GM18868 (cell line): Measurements from ENCODE around the gene SRSF2.
"Not testable (repeated sequence)": the region's sequence is repeated elsewhere in the genome, so short reads cannot be mapped to it uniquely, and the experiment has no call there.

Experiments
- ATAC-seq: cut with Tn5 transposase; IDR thresholded peaks from one replicate; pipeline ENCODE4 v1.9.1; 2021; ENCODE audit warnings: mild to moderate bottlenecking, moderate library complexity; ENCODE audit not compliant: unreplicated experiment

SRSF2 gene

DNA sequence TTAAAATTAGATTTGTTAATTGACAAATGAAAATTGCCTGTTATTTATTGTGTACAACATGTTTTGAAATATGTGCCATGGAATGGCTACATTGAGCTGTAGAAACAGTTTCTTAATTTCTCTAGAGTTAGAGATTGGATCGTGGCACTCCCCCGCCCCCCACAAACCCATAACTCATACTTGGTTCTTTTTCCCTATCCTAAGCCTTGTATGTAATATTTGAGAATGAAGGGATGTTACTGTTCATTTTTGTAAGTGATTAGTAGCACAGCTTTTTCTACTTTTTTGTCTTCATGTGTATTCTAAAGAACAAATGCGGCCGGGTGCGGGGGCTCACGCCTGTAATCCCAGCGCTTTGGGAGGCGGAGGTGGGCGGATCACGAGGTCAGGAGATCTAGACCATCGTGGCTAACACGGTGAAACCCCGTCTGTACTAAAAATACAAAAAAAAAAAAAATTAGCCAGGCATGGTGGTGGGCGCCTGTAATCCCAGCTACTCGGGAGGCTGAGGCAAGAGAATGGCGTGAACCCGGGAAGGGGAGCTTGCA is 2.5 kb upstream of the SRSF2 start:
- not testable (repeated sequence) for ATAC-seq

- no peak for ATAC-seq
Measured at GRCh38 chr17:76738468-76738850, 1.3 kb upstream of the SRSF2 start.

DNA sequence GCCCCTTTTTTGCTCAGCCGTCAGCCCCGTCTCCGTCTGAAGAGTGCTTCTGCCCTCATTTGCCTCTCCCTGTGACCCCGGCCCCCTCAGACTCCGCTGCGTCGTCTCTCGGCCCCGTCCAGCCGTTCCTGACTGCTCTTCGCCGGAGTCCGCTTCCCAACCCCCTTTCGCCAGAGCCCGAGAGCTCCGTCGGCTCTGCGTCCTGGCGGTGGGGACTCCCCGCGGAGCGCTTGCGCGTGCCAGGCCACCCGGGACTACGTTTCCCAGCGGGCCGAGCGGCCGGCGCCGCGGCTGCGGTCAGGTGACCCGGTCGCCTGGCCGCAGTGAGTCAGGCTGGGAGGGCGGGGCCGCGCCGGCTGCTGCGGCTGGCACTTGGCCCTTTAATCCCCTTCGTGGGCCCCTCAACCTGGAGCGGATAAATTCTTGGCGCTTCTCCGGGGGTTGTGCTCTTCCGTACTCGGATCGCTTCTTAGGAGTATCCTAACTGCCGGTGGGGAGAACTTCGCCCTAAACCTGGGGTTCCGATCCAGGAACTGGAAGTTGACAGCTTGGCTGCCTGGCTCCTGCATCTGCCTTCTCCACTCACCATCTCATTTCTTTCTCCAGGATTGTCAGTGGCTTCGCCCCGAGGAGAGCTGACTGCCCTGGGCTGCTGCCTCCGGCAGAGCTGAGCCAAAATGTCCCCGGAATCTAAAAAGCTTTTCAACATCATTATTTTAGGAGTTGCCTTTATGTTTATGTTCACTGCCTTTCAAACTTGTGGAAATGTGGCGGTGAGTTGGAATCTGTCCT is 741 bp upstream of the SRSF2 start, which contains the start of gene MFSD11:
TSS of gene MFSD11 (plus strand) at position 444 of the 792 bp plus-strand sequence. CDS start at position 678, 234 bp downstream.
- peak; percentile 62 for ATAC-seq

DNA sequence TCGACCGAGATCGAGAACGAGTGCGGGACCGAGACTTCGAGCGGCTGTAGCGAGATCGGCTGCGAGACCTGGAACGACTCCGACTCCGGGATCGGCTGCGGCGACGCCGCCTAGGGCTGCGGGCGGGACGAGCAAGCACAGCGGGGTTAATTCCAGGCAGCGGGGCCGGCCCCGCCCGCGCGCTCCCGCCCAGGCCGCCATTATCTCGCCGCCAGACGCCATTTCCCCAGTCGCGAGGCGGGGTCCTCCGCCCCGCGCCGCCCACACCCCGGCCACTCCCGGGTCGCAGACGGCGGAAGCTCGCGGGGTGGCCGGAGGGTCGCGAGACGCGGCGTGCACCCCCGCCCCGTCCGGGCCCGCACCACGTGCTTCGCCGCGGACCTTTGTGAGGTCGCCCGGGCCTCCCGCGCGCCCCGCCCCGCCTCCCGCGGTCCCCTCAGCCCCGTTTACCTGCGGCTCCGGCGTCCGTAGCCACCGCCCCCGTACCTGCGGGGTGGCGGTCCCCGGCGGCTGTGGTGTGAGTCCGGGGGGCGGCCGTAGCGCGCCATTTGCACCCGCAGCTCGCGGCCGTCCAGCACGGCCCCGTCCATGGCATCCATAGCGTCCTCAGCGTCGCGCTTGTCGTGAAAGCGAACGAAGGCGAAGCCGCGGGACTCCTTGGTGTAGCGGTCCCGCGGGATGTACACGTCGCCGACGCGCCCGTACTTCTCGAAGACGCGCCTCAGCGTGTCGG is 616 bp downstream of the SRSF2 start:
- ATAC-seq: no peak

GRCh38 chr17:76735586-76736348 is 1.4 kb downstream of the SRSF2 start:
- no peak for ATAC-seq

GRCh38 chr17:76735006-76735405 is 2.1 kb downstream of the SRSF2 start:
- ATAC-seq: no peak

- no peak for ATAC-seq
Measured at GRCh38 chr17:76734080-76734840, 2.9 kb downstream of the SRSF2 start.

DNA sequence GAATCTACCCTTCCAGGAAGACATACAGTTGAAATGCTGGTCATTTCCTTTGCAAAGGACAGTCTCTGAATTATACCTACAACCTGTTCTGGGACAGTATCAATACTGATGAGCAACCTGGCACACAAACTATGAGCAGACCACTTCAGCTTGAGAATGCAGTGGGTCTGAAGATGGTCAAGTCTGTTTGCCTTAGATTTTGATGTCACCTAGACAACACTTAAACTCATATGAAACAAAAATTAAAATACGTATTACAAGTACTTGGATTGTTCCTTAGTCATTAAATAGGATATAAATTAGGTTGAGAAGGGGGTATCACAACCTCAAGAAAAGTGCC is 3.5 kb downstream of the SRSF2 start:
- no peak for ATAC-seq

- ATAC-seq: no peak
Measured at GRCh38 chr17:76732734-76733617, 4.2 kb downstream of the SRSF2 start.

DNA sequence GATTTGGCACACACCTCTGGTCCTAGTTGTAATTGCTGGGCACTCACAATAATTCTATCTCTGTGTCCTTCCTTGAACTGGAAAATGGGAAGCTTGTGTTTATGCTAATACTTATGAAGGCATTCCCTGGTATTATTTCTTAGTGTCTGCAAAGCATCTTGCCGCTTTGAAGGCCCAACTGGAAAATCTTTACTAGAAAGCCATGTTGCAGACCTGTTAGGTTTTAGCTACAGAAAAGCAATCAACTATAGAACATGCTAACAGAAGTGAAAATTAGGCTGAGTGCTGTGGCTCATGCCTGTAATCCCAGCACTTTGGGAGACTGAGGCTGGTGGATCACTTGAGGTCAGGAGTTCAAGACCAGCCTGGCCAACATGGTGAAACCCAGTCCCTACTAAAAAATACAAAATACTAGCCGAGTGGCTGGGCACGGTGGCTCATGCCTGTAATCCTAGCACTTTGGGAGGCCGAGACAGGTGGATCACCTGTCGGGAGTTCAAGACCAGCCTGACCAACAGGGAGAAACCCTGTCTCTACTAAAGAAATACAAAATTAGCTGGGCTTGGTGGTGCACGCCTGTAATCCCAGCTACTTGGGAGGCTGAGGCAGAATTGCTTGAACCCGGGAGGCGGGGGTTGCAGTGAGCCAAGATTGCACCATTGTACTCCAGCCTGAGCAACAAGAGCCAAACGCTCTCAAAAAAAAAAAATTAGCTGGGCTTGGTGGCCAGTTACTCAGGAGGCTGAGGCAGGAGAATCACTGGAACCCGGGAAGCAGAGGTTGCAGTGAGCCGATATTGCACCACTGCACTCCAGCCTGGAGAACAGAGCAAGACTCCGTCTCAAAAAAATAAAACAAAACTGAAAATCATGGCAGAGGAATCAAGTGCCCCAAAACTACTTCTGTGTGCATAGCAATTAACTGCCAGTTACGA is 5.1 kb downstream of the SRSF2 start:
- not testable (repeated sequence) for ATAC-seq

- no peak for ATAC-seq
Measured at GRCh38 chr17:76727745-76728456, 9.2 kb downstream of the SRSF2 start.

- peak; percentile 42 for ATAC-seq
Measured at GRCh38 chr17:76726776-76727718, 10.1 kb downstream of the SRSF2 start, which contains the start of gene METTL23. Gene METTL23, plus strand, starts transcription at chr17:76726839. Its CDS starts 2,872 bp downstream, at chr17:76729711.

DNA sequence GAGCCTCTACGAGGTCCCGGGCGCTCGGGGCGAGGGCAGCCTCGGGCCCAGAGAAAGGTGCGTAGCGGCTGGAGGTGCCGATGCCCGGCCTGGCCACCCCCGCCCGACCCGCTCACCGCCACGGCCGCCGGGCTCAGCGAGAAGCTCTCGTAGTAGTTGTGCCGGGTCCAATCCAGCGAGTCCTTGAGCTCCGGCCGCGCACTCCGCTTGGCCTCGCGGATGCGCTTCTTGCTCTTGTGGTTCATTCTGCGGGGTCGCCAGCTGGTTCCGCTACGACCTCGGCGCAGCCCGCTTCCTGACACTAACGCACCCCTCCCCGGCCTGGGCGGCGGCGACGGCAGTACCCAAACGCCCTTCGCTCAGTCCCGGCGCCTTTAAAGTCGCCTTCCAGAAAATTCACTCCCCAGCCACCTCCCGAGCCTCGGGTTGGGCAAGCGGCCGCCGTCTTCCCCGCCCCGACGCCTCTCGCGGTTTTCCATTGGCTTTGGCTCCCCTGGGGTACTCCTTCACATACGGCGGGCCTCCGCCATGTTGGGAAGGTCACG is 10.8 kb downstream of the SRSF2 start, which contains the start of gene JMJD6:
TSS of gene JMJD6 (minus strand) at position 376 of the 545 bp plus-strand sequence. CDS start at position 245, 131 bp downstream.
- ATAC-seq: peak; percentile 74

DNA sequence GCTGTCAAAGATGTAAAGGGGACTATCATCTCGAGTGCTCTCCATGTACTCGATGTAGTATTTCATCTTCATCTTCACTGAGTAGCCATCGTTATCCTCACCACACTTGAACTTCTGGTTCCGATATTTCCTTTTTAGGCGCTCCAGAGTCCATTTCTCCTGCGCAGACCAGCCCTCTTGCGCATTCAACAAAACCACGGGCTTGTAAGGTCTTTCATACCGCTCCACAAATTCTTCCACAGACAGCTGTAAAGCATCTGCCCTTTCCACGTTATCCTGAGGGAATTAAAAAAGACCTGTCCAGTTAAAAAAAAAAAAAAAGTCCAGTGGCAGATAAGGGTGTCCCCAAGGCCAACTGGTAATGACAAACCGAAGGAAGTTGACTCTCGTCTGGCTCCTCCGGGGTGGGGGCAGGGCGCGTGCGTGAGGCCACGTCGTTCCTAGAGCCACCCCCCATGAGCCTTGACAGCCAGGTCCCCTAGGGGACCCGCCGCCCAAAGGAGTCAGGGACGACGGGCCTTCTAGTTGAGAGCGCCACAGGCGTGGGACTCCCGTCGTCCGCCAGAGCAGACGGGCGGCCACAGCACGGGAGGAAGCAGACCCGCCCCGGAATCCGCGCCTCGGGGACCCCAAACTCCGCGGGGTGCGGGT is 11.4 kb downstream of the SRSF2 start:
- ATAC-seq: peak; percentile 12

- no peak for ATAC-seq
Measured at GRCh38 chr17:76723812-76724211, 13.3 kb downstream of the SRSF2 start.

DNA sequence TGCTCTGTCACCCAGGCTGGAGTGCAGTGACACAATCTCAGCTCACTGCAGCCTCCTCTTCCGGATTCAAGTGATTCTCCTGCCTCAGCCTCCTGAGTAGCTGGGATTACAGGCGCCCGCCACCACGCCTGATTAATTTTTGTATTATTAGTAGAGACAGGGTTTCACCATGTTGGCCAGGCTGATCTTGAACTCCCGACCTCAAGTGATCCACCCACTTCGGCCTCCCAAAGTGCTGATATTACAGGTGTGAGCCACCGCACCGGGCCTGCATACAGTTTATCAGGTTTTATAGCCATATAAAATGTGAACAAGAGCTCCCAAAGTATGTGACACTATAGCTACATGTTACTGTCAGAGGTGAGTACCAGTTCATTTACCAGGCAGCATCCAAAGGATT is 14.2 kb downstream of the SRSF2 start:
- ATAC-seq: not testable (repeated sequence)
